Epithelial cell of prostate (primary cell): ENCODE results near the gene TUFM.
"Not testable (repeated sequence)": the region's sequence is repeated elsewhere in the genome, so short reads cannot be mapped to it uniquely, and the experiment has no call there.

Experiments used
- DNase-seq: peaks from one replicate; pipeline ENCODE4 v3.0.0-alpha.2; 2011; ENCODE audit warnings: low read depth, low spot score
- H3K27ac ChIP-seq: fragments of 450-650 bp; 2 replicates; pipeline ENCODE4 v1.5.1; 2017; ENCODE audit warnings: mild to moderate bottlenecking

TUFM gene

DNA sequence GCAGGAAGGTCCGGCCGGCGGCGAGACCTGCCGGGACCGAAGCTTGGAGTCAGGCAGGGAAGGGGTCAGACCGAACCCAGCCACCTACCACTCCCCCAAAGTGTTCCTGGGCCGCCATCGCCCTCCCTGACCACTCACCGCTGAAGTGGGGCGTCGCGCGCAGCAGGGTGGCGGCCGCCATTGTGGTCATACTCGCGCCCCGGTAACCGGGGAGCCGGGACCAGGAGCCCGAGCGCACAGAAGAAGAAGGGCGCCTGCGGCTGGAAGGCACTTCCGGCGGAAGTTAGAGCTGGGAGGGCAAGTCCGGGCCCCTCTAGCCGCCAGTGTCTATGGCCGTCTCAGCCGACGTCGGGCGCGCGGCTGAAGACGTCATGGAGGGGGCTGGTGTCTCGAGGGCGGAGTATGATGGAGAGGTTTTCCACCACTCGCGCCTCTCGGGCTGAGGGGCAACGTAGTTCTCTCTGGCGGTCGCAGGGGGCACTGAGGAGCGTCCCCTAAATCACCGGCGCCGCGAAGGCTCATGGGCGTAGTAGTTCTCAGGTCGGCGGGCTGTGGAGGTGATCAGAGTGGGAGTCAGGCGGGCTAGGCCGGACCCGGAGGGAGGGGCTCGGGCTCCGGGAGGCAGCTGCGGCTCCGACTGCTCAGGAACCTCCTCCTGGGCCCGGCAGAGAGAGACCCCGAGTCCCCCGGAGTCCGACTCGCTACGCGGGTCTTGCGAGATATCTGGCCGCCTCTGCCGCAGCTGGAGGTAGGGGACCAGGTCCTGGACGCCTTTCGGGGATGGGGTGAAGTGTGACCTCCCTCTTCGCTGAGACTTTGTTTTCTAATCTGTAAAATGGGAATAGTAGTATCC is at the start of gene TUFM:
Gene TUFM (minus strand): TSS at position 269 of the 853 bp plus-strand sequence. CDS start 79 bp downstream, at position 190.
- peak within 1 kb of the TSS; percentile 66 for H3K27ac ChIP-seq
- peak; percentile 90 for DNase-seq

GRCh38 chr16:28895609-28896008 is 49.5 kb upstream of the TUFM start:
- no peak overlapping the region for H3K27ac ChIP-seq
- DNase-seq, result no peak

DNA sequence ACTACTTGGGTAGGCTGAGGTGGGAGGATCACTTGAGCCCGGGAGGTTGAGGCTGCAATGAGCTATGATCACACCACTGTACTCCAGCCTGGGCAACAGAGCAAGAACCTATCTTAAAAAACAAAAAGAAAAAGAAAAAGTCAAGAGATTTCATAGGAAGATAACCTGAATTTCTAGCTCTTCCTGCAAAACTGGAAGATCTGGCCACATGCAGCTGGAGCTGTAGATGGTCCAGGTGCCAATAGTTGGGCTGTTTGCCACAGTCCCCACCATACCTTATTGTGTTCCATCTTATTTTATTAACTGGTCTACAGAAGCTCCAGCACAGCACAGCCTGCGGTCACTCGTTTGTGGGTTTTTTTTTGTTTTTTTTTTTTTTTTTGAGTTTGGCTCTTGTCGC is 47.1 kb upstream of the TUFM start:
- DNase-seq, result no peak
- H3K27ac ChIP-seq, result no peak overlapping the region

DNA sequence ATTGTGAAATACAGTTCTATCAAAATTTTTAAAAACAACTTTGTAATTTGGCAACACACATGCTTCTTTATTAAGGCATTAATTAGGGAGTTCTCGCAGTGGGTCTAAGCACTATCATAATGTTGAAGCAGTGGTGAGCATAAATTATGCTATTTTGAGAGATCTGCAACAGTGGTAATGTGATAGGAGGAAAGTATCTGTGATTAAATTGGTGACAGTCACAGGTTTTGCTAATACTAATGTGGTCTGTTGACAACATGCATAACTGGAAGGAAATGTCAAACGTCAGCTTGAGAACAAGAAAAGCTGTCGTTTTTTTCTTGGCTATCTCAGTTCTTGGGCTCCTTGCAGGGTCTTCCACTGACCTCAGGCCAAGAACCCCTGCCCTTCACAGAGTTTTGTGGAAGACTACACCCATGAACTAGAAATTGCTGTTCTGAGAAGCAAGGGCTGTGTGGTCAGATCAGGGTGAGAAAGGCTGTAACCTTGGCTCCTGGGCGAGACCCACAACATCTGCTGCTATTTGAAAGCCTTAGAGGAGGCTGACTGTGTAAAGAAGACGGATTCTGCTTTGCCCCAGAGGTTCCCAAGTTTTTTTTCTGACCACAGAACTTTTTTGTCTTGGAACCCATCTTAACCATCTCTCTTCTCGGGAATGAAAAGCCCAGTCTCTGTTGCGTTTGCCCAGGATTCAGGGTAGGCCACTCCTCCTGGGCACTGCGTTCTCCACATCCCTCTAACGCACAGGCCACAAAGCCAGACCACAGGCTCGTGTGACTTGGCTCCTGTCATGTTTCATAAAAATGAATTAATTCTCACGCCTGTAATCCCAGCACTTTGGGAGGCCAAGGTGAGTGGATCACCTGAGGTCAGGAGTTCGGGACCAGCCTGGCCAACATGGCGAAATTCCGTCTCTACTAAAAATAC is 46.1 kb upstream of the TUFM start:
- no peak for DNase-seq
- H3K27ac ChIP-seq, result no peak overlapping the region

DNA sequence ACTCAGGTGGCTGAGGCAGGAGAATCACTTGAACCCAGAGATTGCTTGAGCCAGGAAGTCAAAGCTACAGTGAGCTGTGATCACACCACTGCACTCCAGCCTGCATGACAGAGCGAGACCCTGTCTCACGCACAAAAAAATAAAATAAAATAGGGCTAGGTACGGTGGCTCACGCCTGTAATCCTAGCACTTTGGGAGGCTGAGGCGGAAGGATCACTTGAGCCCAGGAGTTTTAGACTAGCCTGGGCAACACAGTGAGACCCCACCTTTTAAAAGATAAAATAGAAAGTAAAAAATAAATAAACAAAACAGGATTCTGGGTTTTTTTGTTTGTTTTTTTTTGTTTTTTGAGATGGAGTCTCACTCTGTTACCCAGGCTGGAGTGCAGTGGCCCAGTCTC is 44.2 kb upstream of the TUFM start:
- DNase-seq, H3K27ac ChIP-seq: not testable (repeated sequence)

- no peak for DNase-seq
- no peak overlapping the region for H3K27ac ChIP-seq
Measured at GRCh38 chr16:28886945-28887344, 40.8 kb upstream of the TUFM start.

DNA sequence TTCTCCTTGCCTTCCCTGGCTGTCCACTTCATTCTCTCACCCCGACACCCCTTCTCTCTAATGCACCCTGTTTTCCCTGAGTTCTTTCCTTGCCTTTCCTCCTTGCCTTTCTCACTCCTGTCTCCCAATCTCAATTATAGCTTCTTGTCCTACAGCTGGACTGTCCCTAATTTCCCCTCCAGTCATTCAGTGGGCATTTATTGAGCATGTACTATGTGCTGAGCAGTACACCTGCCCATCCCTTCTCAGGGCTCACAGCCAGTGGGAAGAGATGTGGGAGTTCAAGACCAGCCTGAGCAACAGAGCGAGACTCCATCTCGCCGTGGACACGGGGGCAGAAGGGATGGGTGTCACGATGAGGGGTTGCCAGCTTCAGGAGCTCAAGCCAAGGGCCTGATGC is 37.9 kb upstream of the TUFM start:
- H3K27ac ChIP-seq, result no peak overlapping the region
- DNase-seq, result no peak

- no peak overlapping the region for H3K27ac ChIP-seq
- no peak for DNase-seq
Measured at GRCh38 chr16:28883221-28883996, 37.3 kb upstream of the TUFM start.

- no peak for DNase-seq
- H3K27ac ChIP-seq, result no peak overlapping the region
Measured at GRCh38 chr16:28882551-28883160, 36.5 kb upstream of the TUFM start.

DNA sequence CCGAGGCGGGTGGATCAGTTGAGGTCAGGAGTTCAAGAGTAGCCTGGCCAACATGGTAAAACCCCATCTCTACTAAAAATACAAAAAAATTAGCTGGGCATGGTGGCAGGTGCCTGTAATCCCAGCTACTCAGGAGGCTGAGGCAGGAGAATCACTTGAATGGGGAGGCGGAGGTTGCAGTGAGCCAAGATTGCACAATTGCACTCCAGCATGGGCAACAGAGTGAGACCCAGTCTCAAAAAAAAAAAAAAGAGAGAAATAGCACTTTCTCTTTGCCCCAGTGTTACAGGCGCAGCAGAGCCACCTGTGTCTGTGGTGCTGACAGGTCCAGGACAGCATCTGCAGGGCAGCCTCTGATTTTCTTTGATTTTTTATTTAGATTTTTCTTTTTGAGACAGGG is 35.4 kb upstream of the TUFM start:
- not testable (repeated sequence) for H3K27ac ChIP-seq, DNase-seq

DNA sequence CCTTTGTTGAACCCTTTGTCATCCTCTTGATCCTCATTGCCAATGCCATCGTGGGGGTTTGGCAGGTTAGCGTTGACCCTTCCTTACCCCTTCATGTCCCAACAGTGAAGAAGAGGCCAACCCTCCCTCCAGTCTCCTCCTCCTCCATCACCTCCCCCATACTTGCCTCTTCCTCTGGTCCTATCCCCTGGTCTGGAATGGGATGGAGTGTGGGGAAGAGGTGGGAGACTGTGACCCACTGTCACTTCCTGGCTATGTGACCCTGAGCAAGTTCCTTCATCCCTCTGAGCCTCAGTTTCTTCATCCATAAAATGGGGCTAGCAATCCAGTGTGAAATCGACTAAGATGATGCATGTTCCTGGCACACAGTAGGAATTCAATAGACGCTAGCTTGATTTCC is 34.8 kb upstream of the TUFM start:
- no peak overlapping the region for H3K27ac ChIP-seq
- no peak for DNase-seq

- no peak overlapping the region for H3K27ac ChIP-seq
- no peak for DNase-seq
Measured at GRCh38 chr16:28880589-28880915, 34.4 kb upstream of the TUFM start.

DNA sequence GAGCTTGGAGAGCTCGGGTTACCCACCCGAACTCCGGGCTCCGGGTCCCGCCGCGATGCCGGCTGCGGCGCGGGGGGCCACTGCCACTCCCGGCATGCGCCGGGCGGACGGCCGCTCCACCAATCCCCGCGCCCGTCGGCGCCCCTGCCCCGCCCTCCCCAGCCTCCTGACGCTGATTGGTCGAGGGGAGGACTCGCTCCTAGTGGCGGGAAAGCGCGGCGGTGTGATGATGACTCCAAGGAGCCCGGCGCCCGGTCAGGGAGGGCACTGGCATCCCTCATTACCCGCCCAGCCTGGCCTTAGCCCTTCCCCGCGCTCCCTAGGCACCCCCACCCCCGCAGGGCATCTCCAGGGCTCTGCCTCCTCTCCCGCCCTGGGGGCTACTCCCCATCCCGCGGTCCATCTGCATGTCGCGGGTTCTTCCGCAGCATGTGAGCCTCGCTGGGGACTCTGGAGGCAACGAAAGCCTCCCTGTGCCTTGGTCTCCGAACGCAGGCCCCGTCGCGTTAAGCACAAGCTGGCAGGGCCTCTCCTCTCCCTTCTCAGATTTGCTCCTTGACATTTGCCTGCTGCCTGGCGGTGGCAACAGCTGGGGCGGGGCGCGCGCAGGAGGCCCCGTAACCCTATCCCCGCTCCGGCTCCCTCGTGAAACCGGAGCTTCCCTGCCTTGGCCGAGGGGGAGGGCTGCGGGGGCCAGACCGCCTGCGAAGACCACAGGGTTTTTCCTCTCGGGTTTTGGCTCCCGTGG is 33.9 kb upstream of the TUFM start:
- no peak for DNase-seq
- H3K27ac ChIP-seq, result no peak overlapping the region

DNA sequence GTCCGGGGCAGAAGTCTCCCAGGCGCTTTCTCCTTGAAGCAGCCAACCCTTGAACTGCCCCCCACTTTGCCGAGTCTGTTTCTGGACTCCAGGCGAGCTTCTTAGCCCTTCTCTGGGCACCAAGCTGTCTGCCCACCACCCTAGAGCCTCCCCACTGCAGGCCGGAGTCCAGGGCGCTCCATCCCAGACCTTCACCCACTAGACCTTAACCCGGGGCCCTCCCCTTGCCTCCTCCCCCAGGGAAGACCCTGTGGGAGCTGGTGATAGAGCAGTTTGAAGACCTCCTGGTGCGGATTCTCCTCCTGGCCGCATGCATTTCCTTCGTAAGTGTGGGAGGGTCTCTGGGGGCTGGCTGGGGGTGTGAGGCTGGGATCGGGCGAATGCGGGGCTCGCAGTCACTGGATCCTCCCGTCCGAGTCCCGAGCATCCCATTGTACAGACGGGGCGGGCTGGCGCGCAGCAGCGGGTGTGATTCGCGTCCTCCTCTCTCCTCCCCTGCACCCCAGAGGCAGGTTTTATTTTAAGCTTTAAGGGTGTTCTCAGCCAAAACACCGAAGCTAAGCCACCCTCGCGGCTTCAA is 33.2 kb upstream of the TUFM start:
- no peak overlapping the region for H3K27ac ChIP-seq
- DNase-seq, result no peak

- no peak for DNase-seq
- H3K27ac ChIP-seq, result no peak within 1 kb of the TSS
Measured at GRCh38 chr16:28878083-28878926, 32.2 kb upstream of the TUFM start, which contains the start of gene ATP2A1. Gene ATP2A1, plus strand, starts transcription at chr16:28878488. Its CDS starts 184 bp downstream, at chr16:28878672.

DNA sequence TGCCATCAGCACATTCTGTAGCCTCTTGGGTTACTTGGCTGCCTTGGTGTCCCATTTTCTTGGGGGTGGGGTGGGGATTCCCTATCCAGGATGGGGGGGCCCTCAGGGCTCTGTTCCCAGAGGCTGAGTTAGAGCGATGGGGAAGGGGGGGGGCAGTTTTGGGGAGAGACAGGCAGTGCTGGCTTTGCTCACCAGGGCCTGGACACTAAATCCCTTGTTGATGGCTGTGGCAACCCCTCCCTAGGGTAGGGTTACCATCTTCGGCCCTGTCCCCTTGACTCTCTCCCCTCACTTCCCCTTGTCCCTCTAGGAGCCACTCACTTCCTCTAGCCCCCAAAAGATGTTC is 31.5 kb upstream of the TUFM start:
- no peak overlapping the region for H3K27ac ChIP-seq
- no peak for DNase-seq

DNA sequence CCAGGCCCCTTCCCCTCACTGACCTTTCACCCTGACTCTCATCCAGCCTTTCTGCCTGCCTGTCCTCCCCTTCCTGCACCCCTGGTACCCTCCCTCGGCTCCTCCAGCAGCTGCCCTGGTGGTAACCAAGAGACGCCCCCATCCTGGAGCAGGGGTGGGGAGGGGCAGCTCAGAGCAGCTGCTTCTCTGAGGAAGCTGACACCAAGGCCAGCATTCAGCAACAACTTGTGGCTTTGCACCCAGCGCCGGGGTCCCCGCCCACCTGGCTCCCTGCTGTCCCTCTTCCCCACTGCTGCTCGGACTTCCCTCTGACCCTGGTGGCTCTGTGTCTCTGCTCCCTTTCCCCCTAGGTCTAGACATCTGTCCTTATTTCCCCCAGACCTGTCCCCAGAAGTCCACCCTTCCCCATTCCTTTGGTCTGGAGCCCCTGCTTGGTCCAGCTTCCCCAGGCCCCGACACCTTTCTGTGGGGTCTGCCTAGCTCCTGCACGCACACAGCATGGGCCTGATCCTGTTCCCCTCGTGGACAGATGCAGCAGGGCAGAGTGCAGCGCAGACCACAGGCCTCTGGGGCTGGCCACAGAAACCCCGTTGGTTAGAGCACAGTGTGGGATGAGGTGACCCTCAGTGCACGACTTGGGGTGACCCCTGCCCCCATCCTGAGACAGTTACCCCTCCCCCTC is 31.0 kb upstream of the TUFM start:
- no peak for DNase-seq
- no peak overlapping the region for H3K27ac ChIP-seq
